IPS-18a (cell line): Measurements from ENCODE around the gene OR1S1.

Experiments used
- H3K27ac ChIP-seq: one replicate; pipeline ENCODE4 v1.5.1; 2013; ENCODE audit warnings: low read length
- H3K27me3 ChIP-seq: one replicate; pipeline ENCODE4 v1.6.1; 2013; ENCODE audit warnings: mild to moderate bottlenecking, low read length; ENCODE audit not compliant: control insufficient read depth, insufficient read depth
- H3K36me3 ChIP-seq: one replicate; pipeline ENCODE4 v1.6.1; 2013; ENCODE audit warnings: low read depth, low read length; ENCODE audit not compliant: control insufficient read depth
- H3K4me1 ChIP-seq: one replicate; pipeline ENCODE4 v1.6.1; 2013; ENCODE audit warnings: low read depth, low read length; ENCODE audit not compliant: control insufficient read depth
- H3K4me3 ChIP-seq: one replicate; pipeline ENCODE4 v1.5.1; 2013; ENCODE audit warnings: low read length
- H3K9ac ChIP-seq: one replicate; pipeline ENCODE4 v1.6.1; 2013; ENCODE audit warnings: mild to moderate bottlenecking, low read length, moderate library complexity
- H3K9me3 ChIP-seq: one replicate; pipeline ENCODE4 v1.6.1; 2013; ENCODE audit warnings: low read depth, low read length; ENCODE audit not compliant: control insufficient read depth

The OR1S1 gene

GRCh38 chr11:58199271-58199670 lies 13.2 kb upstream of the OR1S1 start:
- no peaks in the 10 kb centered on the region for H3K27me3 ChIP-seq
- peaks cover 21% of the 10 kb centered on the region for H3K9me3 ChIP-seq
- no peaks in the 10 kb centered on the region for H3K4me1 ChIP-seq
- no peaks in the 10 kb centered on the region for H3K36me3 ChIP-seq
- H3K9ac ChIP-seq, result no peak overlapping the region
- no peak overlapping the region for H3K27ac ChIP-seq
- no peak overlapping the region for H3K4me3 ChIP-seq

DNA sequence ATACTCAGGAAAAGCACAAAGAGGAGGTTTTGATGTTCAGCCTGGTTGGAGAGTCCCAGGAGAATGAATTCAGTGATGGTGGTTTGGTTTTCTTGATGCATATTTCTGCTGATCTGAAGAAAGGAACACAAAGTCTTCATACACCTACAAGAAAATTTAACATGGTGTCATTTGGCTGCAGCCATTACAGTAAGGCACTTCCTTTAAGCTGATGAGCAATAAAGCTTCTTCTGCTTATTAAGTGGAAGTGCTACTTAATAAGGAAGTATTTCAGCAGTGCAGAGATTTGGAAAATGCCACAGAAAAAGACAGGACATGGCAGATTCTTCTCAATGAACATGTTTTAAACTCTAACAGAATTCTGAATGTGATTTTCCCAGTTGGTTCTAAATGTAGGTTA lies 8.5 kb upstream of the OR1S1 start, which contains the start of gene OR1S2:
OR1S2 (minus strand) TSS at position 101 of the 400 bp plus-strand sequence; CDS start at position 101, 0 bp downstream.
- Histone ChIP-seq H3K9ac (no peak within 1 kb of the TSS), H3K36me3 (no peaks in the 10 kb centered on the region), H3K4me3 (no peak within 1 kb of the TSS), H3K27me3 (no peaks in the 10 kb centered on the region), H3K4me1 (no peaks in the 10 kb centered on the region), H3K27ac (no peak within 1 kb of the TSS), H3K9me3 (peaks cover 5% of the 10 kb centered on the region)

DNA sequence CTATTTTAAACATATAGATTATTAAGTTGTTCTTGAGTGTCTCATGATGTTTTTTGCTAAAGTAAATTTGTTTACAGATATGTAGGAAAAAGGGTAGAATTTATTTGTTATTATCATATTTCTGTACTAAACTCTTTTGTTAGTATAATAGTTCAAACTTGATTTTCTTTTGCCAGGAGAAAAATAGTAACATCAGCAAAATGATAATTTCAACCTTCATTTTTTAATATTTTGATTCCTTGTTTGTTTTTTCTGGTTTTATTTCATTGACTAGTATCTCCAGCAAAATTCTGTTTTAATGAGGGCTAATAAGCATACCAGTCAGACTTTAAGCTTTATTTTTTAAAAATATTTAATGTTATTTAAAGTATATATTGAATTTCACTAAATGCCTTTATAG lies 4.0 kb downstream of the OR1S1 start:
- H3K27me3 ChIP-seq, result no peaks in the 10 kb centered on the region
- H3K27ac ChIP-seq, result no peak overlapping the region
- no peaks in the 10 kb centered on the region for H3K36me3 ChIP-seq
- no peak overlapping the region for H3K9ac ChIP-seq
- no peak overlapping the region for H3K4me3 ChIP-seq
- no peaks in the 10 kb centered on the region for H3K9me3 ChIP-seq
- no peaks in the 10 kb centered on the region for H3K4me1 ChIP-seq

DNA sequence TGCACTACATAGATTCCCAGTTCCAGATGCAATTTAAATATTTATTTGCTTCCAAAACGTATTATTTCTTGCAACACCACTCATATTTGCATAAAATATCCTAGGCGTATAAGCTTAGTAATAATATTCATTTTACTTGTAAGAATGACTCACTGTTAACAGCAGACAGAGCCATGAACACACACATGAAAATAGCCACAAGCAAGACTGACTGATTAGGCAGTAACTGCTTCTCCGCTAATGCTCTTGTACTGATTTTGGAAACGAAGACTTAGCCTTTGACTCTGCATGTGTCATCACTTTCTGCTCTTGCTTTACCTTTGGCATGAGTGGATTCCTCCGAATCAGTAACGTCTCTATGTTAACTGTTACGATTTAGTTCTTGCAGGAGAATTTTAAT lies 10.2 kb downstream of the OR1S1 start:
- no peak overlapping the region for H3K27ac ChIP-seq
- H3K9me3 ChIP-seq, result no peaks in the 10 kb centered on the region
- H3K9ac ChIP-seq, result no peak overlapping the region
- no peak overlapping the region for H3K4me3 ChIP-seq
- no peaks in the 10 kb centered on the region for H3K27me3 ChIP-seq
- no peaks in the 10 kb centered on the region for H3K4me1 ChIP-seq
- no peaks in the 10 kb centered on the region for H3K36me3 ChIP-seq

GRCh38 chr11:58227956-58228615 lies 15.6 kb downstream of the OR1S1 start:
- Histone ChIP-seq H3K9ac (no peak overlapping the region), H3K27me3 (no peaks in the 10 kb centered on the region), H3K4me3 (no peak overlapping the region), H3K9me3 (no peaks in the 10 kb centered on the region), H3K27ac (no peak overlapping the region), H3K36me3 (no peaks in the 10 kb centered on the region), H3K4me1 (no peaks in the 10 kb centered on the region)

DNA sequence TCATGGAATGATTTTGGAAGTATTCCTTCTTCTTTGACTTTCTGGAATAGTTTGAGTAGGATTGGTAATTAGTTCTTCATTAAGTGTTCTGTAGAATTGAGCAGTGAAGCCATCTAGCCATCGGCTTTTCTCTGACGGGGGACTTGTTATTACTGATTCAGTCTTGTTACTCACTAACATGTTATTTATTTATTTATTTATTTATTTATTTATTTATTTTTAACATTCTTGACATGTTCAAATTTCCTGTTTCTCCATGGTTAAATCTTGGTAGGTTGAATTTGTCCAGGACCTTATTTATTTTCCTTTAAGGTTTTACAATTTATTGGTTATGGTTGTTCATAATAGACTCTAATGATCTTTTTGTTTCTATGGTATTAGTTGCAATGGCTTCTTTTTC lies 31.4 kb downstream of the OR1S1 start:
- H3K4me3 ChIP-seq, result no peak overlapping the region
- peaks cover 17% of the 10 kb centered on the region for H3K9me3 ChIP-seq
- no peak overlapping the region for H3K27ac ChIP-seq
- no peaks in the 10 kb centered on the region for H3K36me3 ChIP-seq
- no peaks in the 10 kb centered on the region for H3K4me1 ChIP-seq
- no peaks in the 10 kb centered on the region for H3K27me3 ChIP-seq
- H3K9ac ChIP-seq, result no peak overlapping the region

GRCh38 chr11:58254936-58255335 lies 42.4 kb downstream of the OR1S1 start:
- H3K4me1 ChIP-seq, result no peaks in the 10 kb centered on the region
- no peak overlapping the region for H3K9ac ChIP-seq
- no peaks in the 10 kb centered on the region for H3K36me3 ChIP-seq

GRCh38 chr11:58259983-58260382 lies 47.5 kb downstream of the OR1S1 start:
- no peak overlapping the region for H3K4me3 ChIP-seq
- no peaks in the 10 kb centered on the region for H3K9me3 ChIP-seq
- H3K4me1 ChIP-seq, result no peaks in the 10 kb centered on the region
- H3K36me3 ChIP-seq, result no peaks in the 10 kb centered on the region
- H3K27me3 ChIP-seq, result no peaks in the 10 kb centered on the region
- no peak overlapping the region for H3K27ac ChIP-seq
- no peak overlapping the region for H3K9ac ChIP-seq

More at GRCh38 chr11:58254936-58255335, 42.4 kb downstream of the OR1S1 start:
- H3K27ac ChIP-seq, result no peak overlapping the region
- H3K9me3 ChIP-seq, result no peaks in the 10 kb centered on the region
- no peak overlapping the region for H3K4me3 ChIP-seq
- H3K27me3 ChIP-seq, result no peaks in the 10 kb centered on the region
